Memory B cell (primary cell): ENCODE data around the gene ZNF322.

ENCODE experiments used
- ATAC-seq: fragments of 150-1000 bp; cut with Tn5 transposase; 2 replicates; pipeline ENCODE4 v1.10.0; 2021; ENCODE audit warnings: low read depth, mild to moderate bottlenecking, moderate library complexity
- DNase-seq, 2 donors: peaks; one replicate each; pipeline ENCODE4 v3.0.0; 2022; ENCODE audit warnings: low spot score in 2 of 2
- H3K27ac Mint-ChIP-seq: one replicate; pipeline ENCODE4 v1.8.0; 2022; ENCODE audit warnings: mild to moderate bottlenecking, moderate library complexity, mixed read lengths
- H3K27me3 Mint-ChIP-seq: one replicate; pipeline ENCODE4 v1.8.0; 2022; ENCODE audit warnings: mixed read lengths
- H3K36me3 Mint-ChIP-seq: one replicate; pipeline ENCODE4 v1.8.0; 2022; ENCODE audit warnings: mild to moderate bottlenecking, mixed read lengths
- H3K4me1 Mint-ChIP-seq: one replicate; pipeline ENCODE4 v1.8.0; 2022; ENCODE audit warnings: mixed read lengths
- H3K4me3 Mint-ChIP-seq: one replicate; pipeline ENCODE4 v1.8.0; 2022; ENCODE audit warnings: mild to moderate bottlenecking, moderate library complexity, mixed read lengths
- H3K9me3 Mint-ChIP-seq: one replicate; pipeline ENCODE4 v1.8.0; 2022; ENCODE audit warnings: mixed read lengths

Gene ZNF322

GRCh38 chr6:26588965-26589364, 70.6 kb downstream of the ZNF322 start:
- Mint-ChIP-seq H3K27ac (no peak overlapping the region), H3K36me3 (no peaks in the 10 kb centered on the region), H3K27me3 (peaks cover 18% of the 10 kb centered on the region), H3K4me3 (no peak overlapping the region), H3K9me3 (no peaks in the 10 kb centered on the region), H3K4me1 (peaks cover 3% of the 10 kb centered on the region)
- no peak for DNase-seq
- ATAC-seq = no peak
